CD4-positive, alpha-beta memory T cell (primary cell): ENCODE data around the gene LMF2. TPM values are rescaled to one million over a fixed set of nuclear protein-coding genes. Genes with fewer than 3 reads are reported as not detected.

Experiments used
- CTCF ChIA-PET: fragments of 350-600 bp; sonication (Branson Sonifier 250); formaldehyde crosslinking; loops from one replicate; lab custom pipeline; 2021; ENCODE audit warnings: inconsistent platforms; ENCODE audit not compliant: partially characterized antibody; lab: Charles Lee
- POLR2A ChIA-PET: fragments of 350-600 bp; sonication (Branson Sonifier 250); formaldehyde crosslinking; loops from one replicate; lab custom pipeline; 2021; ENCODE audit not compliant: partially characterized antibody; lab: Charles Lee
- DNase-seq, 5 donors: peaks; one replicate each; pipeline versions ENCODE4 v3.0.0 to v3.0.0-alpha.2; 2020 to 2022; ENCODE audit warnings: mixed read lengths in 1 of 5
- H3K27ac ChIP-seq: one replicate; pipeline ENCODE4 v1.7.0; 2013; ENCODE audit warnings: low read depth, low read length
- H3K27me3 ChIP-seq: 2 replicates; pipeline ENCODE4 v1.7.0; 2013; ENCODE audit warnings: mild to moderate bottlenecking, low read length, moderate library complexity; ENCODE audit not compliant: insufficient read depth
- H3K36me3 ChIP-seq: 2 replicates; pipeline ENCODE4 v1.7.0; 2013; ENCODE audit warnings: mild to moderate bottlenecking, low read length, moderate library complexity; ENCODE audit not compliant: insufficient read depth
- H3K4me1 ChIP-seq: 2 replicates; pipeline ENCODE4 v1.7.0; 2013; ENCODE audit warnings: mild to moderate bottlenecking, low read length, moderate library complexity; ENCODE audit not compliant: insufficient read depth
- H3K4me3 ChIP-seq, 2 donors: one replicate each; pipeline ENCODE4 v1.7.0; 2013; ENCODE audit warnings: low read length in 2 of 2, mild to moderate bottlenecking in 1 of 2
- H3K9me3 ChIP-seq, 2 donors: one replicate each; pipeline ENCODE4 v1.7.0; 2013; ENCODE audit warnings: low read length in 2 of 2, control low read depth in 1 of 2; ENCODE audit not compliant: control insufficient read depth in 1 of 2
- H3K27ac Mint-ChIP-seq, 7 donors: one replicate each; pipeline ENCODE4 v1.8.0; 2020 to 2021; ENCODE audit warnings: mixed read lengths in 7 of 7, mild to moderate bottlenecking in 6 of 7, inconsistent platforms in 3 of 7, moderate library complexity in 3 of 7
- H3K27me3 Mint-ChIP-seq, 2 donors: one replicate each; pipeline ENCODE4 v1.8.0; 2020 to 2021; ENCODE audit warnings: mixed read lengths in 2 of 2
- H3K36me3 Mint-ChIP-seq, 2 donors: one replicate each; pipeline ENCODE4 v1.8.0; 2020 to 2021; ENCODE audit warnings: mixed read lengths in 2 of 2, inconsistent platforms in 1 of 2, mild to moderate bottlenecking in 1 of 2
- H3K4me1 Mint-ChIP-seq, 4 donors: one replicate each; pipeline ENCODE4 v1.8.0; 2020 to 2021; ENCODE audit warnings: mixed read lengths in 4 of 4, mild to moderate bottlenecking in 1 of 4
- H3K4me3 Mint-ChIP-seq, 8 donors: one replicate each; pipeline ENCODE4 v1.8.0; 2020 to 2021; ENCODE audit warnings: mixed read lengths in 8 of 8, mild to moderate bottlenecking in 7 of 8, moderate library complexity in 6 of 8, inconsistent platforms in 3 of 8
- H3K9me3 Mint-ChIP-seq, 8 donors: one replicate each; pipeline ENCODE4 v1.8.0; 2020 to 2021; ENCODE audit warnings: mixed read lengths in 8 of 8, mild to moderate bottlenecking in 5 of 8, inconsistent platforms in 3 of 8, moderate library complexity in 1 of 8
- intact Hi-C: fragments of 100-400 bp; cut with micrococcal nuclease; formaldehyde crosslinking; loops from one replicate; pipeline ENCODE4 v1.15.1; 2023
- polyA plus RNA-seq, 2 donors: library from polyadenylated mRNA; unstranded; fragments of 300-500 nt; fragmentation: Illumina TruSeq; gene quantifications; one replicate each; pipeline ENCODE4 v1.2.3, GENCODE V29; 2021
- total RNA-seq, 2 experiments: library from RNA; stranded (reverse); gene quantifications; one replicate each; pipeline ENCODE4 v1.2.3, GENCODE V29; 2021

LMF2 gene
- total and polyA plus RNA-seq, 4 experiments from 2014 or later = 21.7 to 155 (median 93.1) TPM

DNA sequence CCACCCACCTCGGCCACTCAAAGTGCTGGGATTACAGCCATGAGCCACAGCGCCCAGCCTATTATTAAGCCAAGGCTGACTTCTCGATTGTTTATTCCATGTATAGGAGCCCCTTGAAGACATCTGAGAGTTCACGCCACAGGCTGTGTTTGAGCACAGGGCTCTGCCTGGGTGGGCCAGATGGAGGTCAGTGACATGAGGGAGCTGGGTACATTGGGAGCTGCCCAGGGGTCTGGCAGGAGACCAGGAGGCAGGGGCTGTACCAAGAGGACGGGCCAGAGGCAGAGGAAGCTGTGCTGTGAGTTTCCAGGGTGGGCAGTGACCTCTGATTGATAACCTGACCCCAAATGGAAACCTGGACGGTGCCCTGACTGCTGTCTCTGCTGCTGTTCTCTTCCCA, 5.4 kb downstream of the LMF2 start:
- Mint-ChIP-seq H3K27me3 (no peaks in the 10 kb centered on the region), H3K36me3 (peaks cover 0 to 6% of the 10 kb centered on the region in 2 donors), H3K4me3 (no peak overlapping the region), H3K9me3 (no peaks in the 10 kb centered on the region), H3K27ac (no peak overlapping the region), H3K4me1 (peaks cover under 1 to 7% (median 4%) of the 10 kb centered on the region in 4 donors)
- no peak for DNase-seq
- Histone ChIP-seq H3K36me3 (peaks cover 22% of the 10 kb centered on the region), H3K4me1 (peaks cover 17% of the 10 kb centered on the region), H3K27me3 (no peaks in the 10 kb centered on the region), H3K9me3 (no peaks in the 10 kb centered on the region), H3K27ac (no peak overlapping the region), H3K4me3 (no peak overlapping the region)
- ChIA-PET CTCF (no interaction called here), POLR2A (interaction anchor here (1.9 to 3.2 kb wide), 3 partner anchors 23 to 119 kb away, joined by 5 to 11 read pairs (median 7); partner anchors contain the start of gene SCO2)
- intact Hi-C loops = no loop called here

DNA sequence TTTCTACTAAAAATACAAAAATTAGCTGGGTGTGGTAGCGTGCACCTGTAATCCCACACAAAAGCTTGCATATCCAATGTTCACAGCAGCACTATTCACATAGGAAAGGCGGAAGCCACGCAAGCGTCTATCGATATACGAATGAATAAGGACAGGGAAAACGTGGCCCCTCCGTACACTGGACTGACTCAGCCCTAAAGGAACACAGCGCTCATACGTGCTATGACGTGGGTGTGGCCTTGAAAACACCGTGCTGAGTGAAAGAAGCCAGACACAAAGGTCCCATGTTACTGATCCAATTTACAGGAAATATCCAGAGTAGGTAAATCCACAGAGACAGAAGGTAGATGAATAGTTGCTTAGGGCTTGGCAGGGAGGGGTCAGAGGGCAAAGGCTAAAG, 7.0 kb downstream of the LMF2 start:
- H3K9me3 Mint-ChIP-seq = no peaks in the 10 kb centered on the region
- peaks cover 3% of the 10 kb centered on the region for H3K4me1 ChIP-seq
- H3K9me3 ChIP-seq = no peaks in the 10 kb centered on the region
- DNase-seq = no peak
- H3K27ac Mint-ChIP-seq = peak overlapping the region in 1 of 7 donors; percentile 30
- H3K27me3 Mint-ChIP-seq = no peaks in the 10 kb centered on the region
- no peak overlapping the region for H3K27ac ChIP-seq
- CTCF ChIA-PET = interaction anchor here (1.3 to 1.9 kb wide), 5 partner anchors 18 to 120 kb away, joined by 3 to 10 read pairs (median 5); partner anchors contain the start of genes SCO2 and SYCE3
- peaks cover 16% of the 10 kb centered on the region for H3K36me3 ChIP-seq
- peaks cover 0 to 5% (median under 1%) of the 10 kb centered on the region in 4 donors for H3K4me1 Mint-ChIP-seq
- peaks cover 0 to 3% of the 10 kb centered on the region in 2 donors for H3K36me3 Mint-ChIP-seq
- H3K4me3 Mint-ChIP-seq = no peak overlapping the region
- no peak overlapping the region for H3K4me3 ChIP-seq
- intact Hi-C loops = no loop called here
- POLR2A ChIA-PET = interaction anchor here (1.0 to 3.4 kb wide), 4 partner anchors 26 to 121 kb away, joined by 3 to 21 read pairs (median 14); partner anchors contain the start of gene SCO2
- H3K27me3 ChIP-seq = no peaks in the 10 kb centered on the region

DNA sequence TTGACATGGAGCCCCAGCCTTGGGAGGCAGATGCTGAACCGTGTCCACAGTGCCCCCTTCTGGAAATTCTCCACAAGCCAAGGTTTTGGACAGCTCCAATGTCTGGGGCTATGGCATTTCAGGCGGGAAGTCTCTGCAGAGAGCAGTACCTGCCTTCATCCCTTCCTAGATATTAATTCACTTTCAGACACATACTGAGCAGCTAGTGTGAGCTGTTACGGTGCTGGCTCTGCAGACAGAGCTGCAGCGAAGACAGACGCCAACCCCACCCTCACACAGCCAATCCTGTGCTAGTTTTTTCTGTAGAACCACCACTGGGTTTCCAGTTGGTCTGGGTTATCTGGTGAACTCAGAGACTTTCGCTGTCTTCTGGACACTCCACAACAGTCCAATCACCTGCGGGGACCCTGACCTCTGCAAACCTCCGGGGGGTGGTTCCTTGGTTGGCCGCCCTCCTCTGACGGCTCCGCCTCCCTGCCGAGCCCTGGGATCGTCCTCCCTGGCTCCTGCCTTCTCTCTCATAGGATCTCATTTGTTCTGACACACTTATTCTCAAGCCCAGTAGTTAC, 9.1 kb downstream of the LMF2 start:
- intact Hi-C loops = loop anchor here (1.0 to 10.0 kb wide), 9 partner anchors 28 to 349 kb away; partner anchors contain the start of gene MAPK11
- H3K4me3 ChIP-seq = no peak overlapping the region
- no peaks in the 10 kb centered on the region for H3K27me3 Mint-ChIP-seq
- H3K36me3 ChIP-seq = peaks cover 5% of the 10 kb centered on the region
- no peak overlapping the region for H3K27ac ChIP-seq
- peak overlapping the region in 1 of 7 donors; percentile 30 for H3K27ac Mint-ChIP-seq
- DNase-seq = peak; percentile 66 to 69 (median 68)
- peaks cover 0 to 5% (median under 1%) of the 10 kb centered on the region in 4 donors for H3K4me1 Mint-ChIP-seq
- H3K9me3 Mint-ChIP-seq = no peaks in the 10 kb centered on the region
- peaks cover 0 to 3% of the 10 kb centered on the region in 2 donors for H3K36me3 Mint-ChIP-seq
- H3K9me3 ChIP-seq = no peaks in the 10 kb centered on the region
- ChIA-PET CTCF (interaction anchor here (0.8 to 3.7 kb wide), 43 partner anchors 9 to 311 kb away, joined by 3 to 25 read pairs (median 5); partner anchors contain the start of genes HDAC10, LMF2, MIOX and NCAPH2), POLR2A (interaction anchor here (0.9 to 3.4 kb wide), 13 partner anchors 9 to 254 kb away, joined by 3 to 21 read pairs (median 5); partner anchors contain the start of genes ADM2, HDAC10, LMF2 and NCAPH2)
- H3K4me3 Mint-ChIP-seq = no peak overlapping the region
- H3K27me3 ChIP-seq = no peaks in the 10 kb centered on the region
- peaks cover 3% of the 10 kb centered on the region for H3K4me1 ChIP-seq

DNA sequence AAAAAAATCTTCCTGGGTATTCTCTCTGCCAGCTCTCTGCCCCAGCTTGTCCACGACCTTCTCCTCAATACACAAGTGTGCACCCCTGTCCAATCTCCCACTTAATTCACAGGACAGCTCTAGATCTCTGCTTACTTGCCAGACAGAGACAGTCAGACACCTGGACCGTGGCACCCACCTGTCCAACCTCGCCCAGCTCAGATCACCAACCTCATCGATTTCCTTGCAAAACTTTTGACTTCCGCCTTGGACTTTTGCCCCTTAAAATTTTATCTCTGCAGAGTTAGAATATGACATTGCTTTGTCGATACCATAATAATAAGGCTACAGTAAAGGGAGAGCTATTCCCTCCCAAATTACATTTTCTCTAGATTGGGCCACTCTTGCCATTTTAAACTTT, 10.4 kb downstream of the LMF2 start:
- H3K36me3 ChIP-seq = no peaks in the 10 kb centered on the region
- Mint-ChIP-seq H3K36me3 (peaks cover 0 to 3% of the 10 kb centered on the region in 2 donors), H3K27ac (no peak overlapping the region), H3K9me3 (no peaks in the 10 kb centered on the region), H3K27me3 (no peaks in the 10 kb centered on the region), H3K4me1 (peaks cover 0 to 5% (median under 1%) of the 10 kb centered on the region in 4 donors), H3K4me3 (no peak overlapping the region)
- DNase-seq = no peak
- no peaks in the 10 kb centered on the region for H3K9me3 ChIP-seq
- intact Hi-C loops = loop anchor here (5.0 to 10.0 kb wide), 2 partner anchors 52 to 225 kb away; partner anchors contain the start of gene MAPK11
- H3K27me3 ChIP-seq = no peaks in the 10 kb centered on the region
- no peak overlapping the region for H3K4me3 ChIP-seq
- no peak overlapping the region for H3K27ac ChIP-seq
- H3K4me1 ChIP-seq = peaks cover 3% of the 10 kb centered on the region
- CTCF ChIA-PET = interaction anchor here (0.7 to 3.7 kb wide), 23 partner anchors 11 to 306 kb away, joined by 3 to 25 read pairs (median 5); partner anchors contain the start of genes HDAC10, LMF2, MIOX and NCAPH2
- POLR2A ChIA-PET = interaction anchor here (1.5 to 3.4 kb wide), 3 partner anchors 27 to 124 kb away, joined by 5 to 21 read pairs (median 12); partner anchors contain the start of gene SCO2

DNA sequence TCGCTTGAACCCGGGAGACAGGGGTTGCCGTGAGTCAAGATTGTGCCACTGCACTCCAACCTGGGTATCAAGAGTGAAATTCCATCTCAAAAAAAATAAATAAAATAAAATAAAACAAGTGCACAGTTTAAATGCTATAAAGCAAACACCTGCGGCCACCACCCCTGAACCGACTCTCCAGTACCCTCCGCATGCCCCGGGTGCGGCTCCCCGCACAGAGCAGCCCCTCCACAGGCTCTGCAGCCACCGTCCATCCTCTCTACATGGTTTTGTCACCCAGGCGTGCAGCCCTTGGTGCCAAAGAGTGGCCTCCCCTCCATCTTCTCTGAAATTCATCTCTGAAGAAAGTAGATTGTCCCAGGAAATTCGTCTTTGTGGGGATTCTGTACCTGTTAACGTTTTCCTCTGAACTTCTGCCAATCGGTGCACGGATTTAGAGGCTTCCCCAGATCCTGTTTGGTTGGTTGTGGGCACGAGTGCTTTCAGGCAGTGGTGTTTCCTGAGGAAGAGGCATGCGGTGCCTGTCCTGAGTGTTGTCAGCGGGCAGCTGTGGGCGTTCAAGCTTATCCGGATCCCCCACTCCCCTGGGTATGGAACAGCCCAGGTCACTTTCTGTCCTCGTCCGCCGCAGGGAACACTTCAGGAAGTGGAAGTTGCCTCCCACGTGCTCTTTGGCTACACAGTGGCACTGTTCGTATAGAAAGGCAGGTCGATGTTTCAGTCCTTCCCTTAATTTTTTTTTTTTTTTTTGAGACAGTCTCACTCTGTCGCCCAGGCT, 16.8 kb downstream of the LMF2 start:
- H3K27ac ChIP-seq = no peak overlapping the region
- peaks cover 5 to 13% (median 6%) of the 10 kb centered on the region in 4 donors for H3K4me1 Mint-ChIP-seq
- peak overlapping the region in 6 of 8 donors; percentile 16 to 61 (median 46) for H3K4me3 Mint-ChIP-seq
- H3K9me3 Mint-ChIP-seq = no peaks in the 10 kb centered on the region
- peak overlapping the region in 3 of 7 donors; percentile 8 to 55 (median 42) for H3K27ac Mint-ChIP-seq
- ChIA-PET CTCF (no interaction called here), POLR2A (no interaction called here)
- peaks cover 8% of the 10 kb centered on the region for H3K4me1 ChIP-seq
- no peaks in the 10 kb centered on the region for H3K36me3 Mint-ChIP-seq
- DNase-seq = no peak
- H3K27me3 Mint-ChIP-seq = no peaks in the 10 kb centered on the region
- H3K4me3 ChIP-seq = no peak overlapping the region
- H3K9me3 ChIP-seq = no peaks in the 10 kb centered on the region
- H3K27me3 ChIP-seq = no peaks in the 10 kb centered on the region
- no peaks in the 10 kb centered on the region for H3K36me3 ChIP-seq
- intact Hi-C loops = loop anchor here (10.0 kb wide), 1 partner anchor 46 kb away; no protein-coding TSS in a partner anchor

DNA sequence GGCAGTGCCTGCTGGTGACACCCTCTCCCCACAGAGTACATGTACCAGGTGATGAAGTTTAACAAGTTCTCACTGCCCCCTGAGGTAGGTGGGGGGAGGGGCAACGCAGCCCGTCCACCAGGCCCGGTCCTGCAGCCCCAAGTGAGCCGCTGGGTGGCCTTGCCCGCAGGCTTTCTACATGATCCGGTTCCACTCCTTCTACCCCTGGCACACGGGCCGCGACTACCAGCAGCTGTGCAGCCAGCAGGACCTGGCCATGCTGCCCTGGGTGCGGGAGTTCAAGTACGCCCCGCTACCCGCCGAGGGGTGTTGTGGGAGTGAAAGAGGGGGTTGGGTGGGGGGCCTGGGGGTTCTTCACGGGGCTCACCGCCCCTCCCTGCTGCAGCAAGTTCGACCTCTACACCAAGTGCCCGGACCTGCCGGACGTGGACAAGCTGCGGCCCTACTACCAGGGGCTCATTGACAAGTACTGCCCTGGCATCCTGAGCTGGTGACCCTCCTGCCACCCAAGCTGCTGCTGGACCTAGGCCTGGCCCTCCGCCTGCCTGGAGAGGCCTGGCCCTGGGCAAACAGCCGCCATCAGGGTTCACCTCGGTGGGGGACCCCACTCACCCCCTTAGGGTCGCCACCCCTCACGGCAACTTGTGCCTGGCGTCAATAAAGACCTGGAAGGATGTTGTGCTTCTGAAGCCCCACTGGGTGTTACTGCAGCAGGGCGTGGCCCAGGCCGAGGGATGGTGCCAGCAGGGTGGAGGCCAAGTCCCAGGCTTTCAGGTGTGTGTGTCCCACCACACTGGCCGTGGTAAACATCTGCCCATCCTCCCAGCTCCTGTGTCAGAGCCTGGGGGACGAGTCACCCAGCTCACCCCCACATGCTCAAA, 17.9 kb downstream of the LMF2 start:
- no peak for DNase-seq
- Mint-ChIP-seq H3K27me3 (no peaks in the 10 kb centered on the region), H3K4me3 (no peak overlapping the region), H3K27ac (no peak overlapping the region), H3K36me3 (no peaks in the 10 kb centered on the region), H3K4me1 (peaks cover 5 to 13% (median 6%) of the 10 kb centered on the region in 4 donors), H3K9me3 (no peaks in the 10 kb centered on the region)
- POLR2A ChIA-PET = no interaction called here
- Histone ChIP-seq H3K27me3 (no peaks in the 10 kb centered on the region), H3K27ac (no peak overlapping the region), H3K4me3 (no peak overlapping the region), H3K9me3 (no peaks in the 10 kb centered on the region), H3K4me1 (peaks cover 8% of the 10 kb centered on the region), H3K36me3 (no peaks in the 10 kb centered on the region)
- intact Hi-C loops = loop anchor here (10.0 kb wide), 1 partner anchor 45 kb away; no protein-coding TSS in a partner anchor
- CTCF ChIA-PET = interaction anchor here (0.7 kb wide), 1 partner anchor 20 kb away, joined by 3 read pairs; no protein-coding TSS in a partner anchor
